Activated gamma-delta T cell treated with Interleukin-2 at 50 U/mL for 16 hours (primary cell): ENCODE data around the gene PPP2R5C.
A peak's percentile ranks its signal among the peaks of the same experiment; 100 is the strongest.

Source experiments
- DNase-seq: peaks from one replicate; pipeline ENCODE4 v3.0.0-alpha.2; 2020

Gene PPP2R5C

GRCh38 chr14:101926620-101927019, 165.1 kb downstream of the PPP2R5C start:
- no peak for DNase-seq

GRCh38 chr14:101927859-101928258, 166.3 kb downstream of the PPP2R5C start:
- no peak for DNase-seq

- no peak for DNase-seq
These were observed 166.9 kb downstream of the PPP2R5C start for GRCh38 chr14:101928415-101928841.

- DNase-seq = no peak
These were observed 167.6 kb downstream of the PPP2R5C start for GRCh38 chr14:101929096-101929495.

GRCh38 chr14:101929946-101930345, 168.4 kb downstream of the PPP2R5C start:
- DNase-seq = no peak

GRCh38 chr14:101932673-101933072, 171.2 kb downstream of the PPP2R5C start:
- no peak for DNase-seq

- DNase-seq = no peak
These were observed 171.7 kb downstream of the PPP2R5C start for GRCh38 chr14:101933209-101933608.

- DNase-seq = no peak
These were observed 173.2 kb downstream of the PPP2R5C start for GRCh38 chr14:101934601-101935150.

- no peak for DNase-seq
These were observed 176.6 kb downstream of the PPP2R5C start for GRCh38 chr14:101937926-101938767.

GRCh38 chr14:101939646-101940170, 178.2 kb downstream of the PPP2R5C start:
- DNase-seq = no peak

GRCh38 chr14:101944451-101944850, 182.9 kb downstream of the PPP2R5C start:
- DNase-seq = no peak

GRCh38 chr14:101945171-101945570, 183.7 kb downstream of the PPP2R5C start:
- DNase-seq = no peak

- no peak for DNase-seq
These were observed 186.0 kb downstream of the PPP2R5C start for GRCh38 chr14:101947577-101947903.

- peak; percentile 100 for DNase-seq
These were observed 186.6 kb downstream of the PPP2R5C start for GRCh38 chr14:101947904-101948665.

- DNase-seq = no peak
These were observed 187.2 kb downstream of the PPP2R5C start for GRCh38 chr14:101948666-101949216.

GRCh38 chr14:101950100-101950499, 188.6 kb downstream of the PPP2R5C start:
- no peak for DNase-seq

GRCh38 chr14:101950516-101951215, 189.2 kb downstream of the PPP2R5C start:
- DNase-seq = no peak

- DNase-seq = no peak
These were observed 191.6 kb downstream of the PPP2R5C start for GRCh38 chr14:101953151-101953550.

GRCh38 chr14:101954501-101954900, 193.0 kb downstream of the PPP2R5C start:
- DNase-seq = no peak

- DNase-seq = no peak
These were observed 194.2 kb downstream of the PPP2R5C start for GRCh38 chr14:101955695-101956161.

GRCh38 chr14:101956179-101956885, 194.8 kb downstream of the PPP2R5C start:
- no peak for DNase-seq
